Measurements from ENCODE around the gene GAGE12J.

DNA sequence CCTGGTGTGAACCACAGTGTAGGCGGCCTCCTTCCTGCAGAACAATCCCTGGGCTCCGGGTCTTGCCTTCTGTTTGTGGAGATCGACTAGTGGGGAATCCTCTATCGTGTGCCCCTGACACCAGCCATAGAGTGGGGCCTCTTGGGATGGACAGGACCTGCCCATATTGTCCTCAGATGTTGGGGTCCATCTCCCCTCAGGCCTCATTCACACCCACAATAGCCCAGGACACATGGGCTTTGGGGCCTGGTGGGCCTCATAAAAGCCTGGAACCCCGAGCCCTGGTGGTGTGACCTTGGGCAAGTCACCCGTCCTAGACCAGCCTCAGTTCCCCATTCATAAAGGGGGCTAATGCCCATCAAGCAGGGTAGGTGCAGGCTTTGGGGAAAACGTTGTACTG is 31.6 kb upstream of the GAGE12J start:
- TF ChIP-seq, protein P1, sequence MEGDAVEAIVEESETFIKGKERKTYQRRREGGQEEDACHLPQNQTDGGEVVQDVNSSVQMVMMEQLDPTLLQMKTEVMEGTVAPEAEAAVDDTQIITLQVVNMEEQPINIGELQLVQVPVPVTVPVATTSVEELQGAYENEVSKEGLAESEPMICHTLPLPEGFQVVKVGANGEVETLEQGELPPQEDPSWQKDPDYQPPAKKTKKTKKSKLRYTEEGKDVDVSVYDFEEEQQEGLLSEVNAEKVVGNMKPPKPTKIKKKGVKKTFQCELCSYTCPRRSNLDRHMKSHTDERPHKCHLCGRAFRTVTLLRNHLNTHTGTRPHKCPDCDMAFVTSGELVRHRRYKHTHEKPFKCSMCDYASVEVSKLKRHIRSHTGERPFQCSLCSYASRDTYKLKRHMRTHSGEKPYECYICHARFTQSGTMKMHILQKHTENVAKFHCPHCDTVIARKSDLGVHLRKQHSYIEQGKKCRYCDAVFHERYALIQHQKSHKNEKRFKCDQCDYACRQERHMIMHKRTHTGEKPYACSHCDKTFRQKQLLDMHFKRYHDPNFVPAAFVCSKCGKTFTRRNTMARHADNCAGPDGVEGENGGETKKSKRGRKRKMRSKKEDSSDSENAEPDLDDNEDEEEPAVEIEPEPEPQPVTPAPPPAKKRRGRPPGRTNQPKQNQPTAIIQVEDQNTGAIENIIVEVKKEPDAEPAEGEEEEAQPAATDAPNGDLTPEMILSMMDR (IDR thresholded peaks at IDR 0.05; ENCODE audit: low read depth, low read length, poor library complexity, severe bottlenecking), result no peak
- TF ChIP-seq EZH2phosphoT487 (IDR thresholded peaks at IDR 0.05; ENCODE audit: borderline replicate concordance, low read length), result no peak
